Tibial artery (tissue), 4 donors: ENCODE measurements around the gene PUM2.

Experiments used
- DNase-seq, 2 donors: peaks; one replicate each; pipeline ENCODE4 v3.0.0-alpha.2; 2019
- H3K27ac ChIP-seq, 2 donors: fragments of 200-600 bp; sonication (generic) in 1 of 2; 1 replicate in 1 of 2; 2 replicates in 1 of 2; pipeline ENCODE4 v1.5.1; 2018 to 2019; ENCODE audit warnings: mild to moderate bottlenecking in 1 of 2
- H3K27me3 ChIP-seq, 2 donors: fragments of 200-600 bp; sonication (generic) in 1 of 2; one replicate each; pipeline versions ENCODE4 v1.5.1 to v1.6.0; 2016 to 2019
- H3K36me3 ChIP-seq, 3 donors: fragments of 200-600 bp; sonication (generic) in 2 of 3; one replicate each; pipeline ENCODE4 v1.5.1; 2016 to 2019; ENCODE audit warnings: mild to moderate bottlenecking in 2 of 3
- H3K4me1 ChIP-seq, 4 donors: fragments of 200-600 bp; sonication (generic) in 2 of 4; 1 replicate in 3 of 4; 2 replicates in 1 of 4; pipeline ENCODE4 v1.5.1; 2016 to 2019
- H3K4me3 ChIP-seq, 2 donors: fragments of 200-600 bp; sonication (generic) in 1 of 2; 1 replicate in 1 of 2; 2 replicates in 1 of 2; pipeline ENCODE4 v1.5.1; 2018 to 2019; ENCODE audit warnings: mild to moderate bottlenecking in 2 of 2
- H3K9me3 ChIP-seq, 3 donors: fragments of 200-600 bp; sonication (generic) in 1 of 3; one replicate each; pipeline ENCODE4 v1.5.1; 2016 to 2019
- intact Hi-C: fragments of 100-400 bp; cut with DNase I; formaldehyde crosslinking; loops from one replicate; pipeline ENCODE4 v1.15.0; 2023; ENCODE audit warnings: low total_unique reads
- TF ChIP-seq, protein P1 (sequence below), 2 experiments: fragments of 200-600 bp in 1 of 2; fragments of 450-650 bp in 1 of 2; IDR thresholded peaks; one replicate each; pipeline ENCODE4 v1.5.1; 2017 to 2019; ENCODE audit warnings: antibody characterized with exemption in 2 of 2, mild to moderate bottlenecking in 1 of 2, moderate library complexity in 1 of 2

The PUM2 gene

DNA sequence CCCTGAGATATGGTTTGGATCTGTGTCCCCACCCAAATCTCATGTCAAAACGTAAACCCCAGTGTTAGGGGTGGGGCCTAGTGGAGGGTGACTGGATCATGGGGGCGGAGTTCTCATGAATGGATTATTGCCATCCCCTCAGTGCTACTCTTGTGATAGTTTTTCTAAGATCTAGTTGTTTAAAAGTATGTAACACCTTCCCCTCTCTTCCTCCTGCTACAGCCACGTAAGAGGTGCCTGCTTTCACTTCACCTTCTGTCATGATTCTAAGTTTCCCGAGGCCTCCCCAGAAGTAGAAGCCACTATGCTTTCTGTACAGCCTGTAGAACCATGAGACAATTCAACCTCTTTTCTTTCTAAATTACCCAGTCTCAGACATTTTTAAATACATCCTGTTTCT lies 16.9 kb downstream of the PUM2 start:
- intact Hi-C loops = no loop called here
- Histone ChIP-seq H3K27ac (no peak overlapping the region), H3K27me3 (no peaks in the 10 kb centered on the region), H3K4me1 (peaks cover 0 to 69% (median 18%) of the 10 kb centered on the region in 4 donors), H3K4me3 (no peak overlapping the region), H3K9me3 (no peaks in the 10 kb centered on the region), H3K36me3 (no peaks in the 10 kb centered on the region)
- TF ChIP-seq, protein P1, sequence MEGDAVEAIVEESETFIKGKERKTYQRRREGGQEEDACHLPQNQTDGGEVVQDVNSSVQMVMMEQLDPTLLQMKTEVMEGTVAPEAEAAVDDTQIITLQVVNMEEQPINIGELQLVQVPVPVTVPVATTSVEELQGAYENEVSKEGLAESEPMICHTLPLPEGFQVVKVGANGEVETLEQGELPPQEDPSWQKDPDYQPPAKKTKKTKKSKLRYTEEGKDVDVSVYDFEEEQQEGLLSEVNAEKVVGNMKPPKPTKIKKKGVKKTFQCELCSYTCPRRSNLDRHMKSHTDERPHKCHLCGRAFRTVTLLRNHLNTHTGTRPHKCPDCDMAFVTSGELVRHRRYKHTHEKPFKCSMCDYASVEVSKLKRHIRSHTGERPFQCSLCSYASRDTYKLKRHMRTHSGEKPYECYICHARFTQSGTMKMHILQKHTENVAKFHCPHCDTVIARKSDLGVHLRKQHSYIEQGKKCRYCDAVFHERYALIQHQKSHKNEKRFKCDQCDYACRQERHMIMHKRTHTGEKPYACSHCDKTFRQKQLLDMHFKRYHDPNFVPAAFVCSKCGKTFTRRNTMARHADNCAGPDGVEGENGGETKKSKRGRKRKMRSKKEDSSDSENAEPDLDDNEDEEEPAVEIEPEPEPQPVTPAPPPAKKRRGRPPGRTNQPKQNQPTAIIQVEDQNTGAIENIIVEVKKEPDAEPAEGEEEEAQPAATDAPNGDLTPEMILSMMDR (IDR thresholded peaks at IDR 0.05) = no peak
- no peak for DNase-seq

DNA sequence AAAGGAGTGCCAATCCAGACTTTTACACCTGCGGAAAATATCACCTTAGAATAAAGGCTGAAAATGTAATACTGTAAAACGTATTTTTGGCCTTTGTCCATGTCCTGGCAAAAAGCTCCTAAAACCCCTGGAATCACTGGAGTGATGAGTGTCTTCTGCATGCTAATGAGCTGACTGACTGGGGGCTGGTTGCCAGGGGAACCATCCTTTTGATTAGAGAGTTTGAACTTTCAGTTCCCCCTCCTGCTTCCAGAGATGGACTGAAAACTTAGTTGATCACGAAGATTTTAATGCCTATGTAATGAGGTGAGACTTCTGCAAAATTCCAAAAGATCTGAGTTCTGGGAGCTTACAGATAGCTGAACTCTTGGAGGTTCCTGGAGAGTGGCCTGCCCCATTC lies 20.5 kb downstream of the PUM2 start:
- Histone ChIP-seq H3K4me3 (no peak overlapping the region), H3K36me3 (no peaks in the 10 kb centered on the region), H3K4me1 (peaks cover 0 to 63% (median 17%) of the 10 kb centered on the region in 4 donors), H3K27me3 (no peaks in the 10 kb centered on the region), H3K27ac (no peak overlapping the region), H3K9me3 (no peaks in the 10 kb centered on the region)
- TF ChIP-seq, protein P1 (IDR thresholded peaks at IDR 0.05) = no peak
- intact Hi-C loops = no loop called here
- DNase-seq = no peak

DNA sequence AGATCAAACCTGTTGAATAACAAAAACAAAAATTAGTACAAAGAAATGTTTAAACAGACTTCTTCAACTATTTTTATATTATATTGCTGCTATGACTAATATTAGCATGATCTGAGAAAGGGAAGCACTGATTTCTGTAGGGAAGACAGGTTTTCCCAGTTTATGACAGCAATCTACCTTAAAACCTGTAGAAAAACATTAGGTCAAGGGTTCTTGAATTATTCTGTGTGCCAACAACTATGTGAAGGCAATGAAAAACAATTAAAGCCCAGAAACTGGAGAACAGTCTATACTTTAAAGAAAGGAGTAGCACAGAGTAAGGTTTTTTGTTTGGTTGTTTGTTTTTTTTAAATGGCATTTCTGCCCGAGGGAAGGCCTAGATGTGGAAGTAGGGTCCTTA lies 23.3 kb downstream of the PUM2 start:
- no peaks in the 10 kb centered on the region for H3K9me3 ChIP-seq
- intact Hi-C loops = no loop called here
- H3K4me3 ChIP-seq = no peak overlapping the region
- no peaks in the 10 kb centered on the region for H3K27me3 ChIP-seq
- TF ChIP-seq, protein P1 (IDR thresholded peaks at IDR 0.05) = no peak
- H3K36me3 ChIP-seq = peaks cover 3 to 10% (median 8%) of the 10 kb centered on the region in 3 donors
- peak overlapping the region in 1 of 2 donors; percentile 0 for H3K27ac ChIP-seq
- peaks cover 0 to 48% (median 8%) of the 10 kb centered on the region in 4 donors for H3K4me1 ChIP-seq
- no peak for DNase-seq

DNA sequence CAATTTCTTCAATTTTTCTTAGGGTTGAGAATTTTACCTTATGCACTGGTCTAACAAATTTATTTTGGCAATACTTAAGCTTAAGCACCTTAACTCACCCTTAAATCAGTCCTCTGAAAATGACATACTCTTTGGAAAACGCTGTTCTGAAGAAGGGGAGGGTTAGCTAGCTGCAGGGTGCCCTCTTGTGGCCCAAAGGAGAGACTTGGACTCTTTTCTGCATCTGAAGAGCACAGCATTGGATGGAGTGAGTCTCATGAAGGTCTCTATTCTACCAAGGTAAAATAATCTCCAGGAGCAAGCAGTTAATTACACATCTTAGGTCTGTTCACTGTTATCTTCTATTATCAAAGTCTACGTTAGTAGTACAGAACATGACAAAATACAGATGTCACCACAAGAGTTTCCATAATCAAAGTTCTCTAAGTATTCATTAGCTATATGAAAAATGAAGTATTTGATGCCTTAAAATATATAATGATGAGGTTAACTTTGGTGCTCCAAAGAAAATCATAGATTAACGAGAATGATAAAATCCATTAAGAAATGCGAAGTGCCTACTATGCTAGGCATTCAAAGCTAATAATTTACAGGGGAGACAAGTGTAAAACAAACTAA lies 24.4 kb downstream of the PUM2 start:
- Histone ChIP-seq H3K36me3 (peaks cover 4 to 15% (median 8%) of the 10 kb centered on the region in 3 donors), H3K27me3 (no peaks in the 10 kb centered on the region), H3K4me3 (no peak overlapping the region), H3K9me3 (no peaks in the 10 kb centered on the region), H3K4me1 (peaks cover 0 to 41% (median 8%) of the 10 kb centered on the region in 4 donors), H3K27ac (no peak overlapping the region)
- peak in 1 of 2 donors; percentile 39 for DNase-seq
- TF ChIP-seq, protein P1 (IDR thresholded peaks at IDR 0.05) = peak; percentile 37 to 51
- intact Hi-C loops = no loop called here

DNA sequence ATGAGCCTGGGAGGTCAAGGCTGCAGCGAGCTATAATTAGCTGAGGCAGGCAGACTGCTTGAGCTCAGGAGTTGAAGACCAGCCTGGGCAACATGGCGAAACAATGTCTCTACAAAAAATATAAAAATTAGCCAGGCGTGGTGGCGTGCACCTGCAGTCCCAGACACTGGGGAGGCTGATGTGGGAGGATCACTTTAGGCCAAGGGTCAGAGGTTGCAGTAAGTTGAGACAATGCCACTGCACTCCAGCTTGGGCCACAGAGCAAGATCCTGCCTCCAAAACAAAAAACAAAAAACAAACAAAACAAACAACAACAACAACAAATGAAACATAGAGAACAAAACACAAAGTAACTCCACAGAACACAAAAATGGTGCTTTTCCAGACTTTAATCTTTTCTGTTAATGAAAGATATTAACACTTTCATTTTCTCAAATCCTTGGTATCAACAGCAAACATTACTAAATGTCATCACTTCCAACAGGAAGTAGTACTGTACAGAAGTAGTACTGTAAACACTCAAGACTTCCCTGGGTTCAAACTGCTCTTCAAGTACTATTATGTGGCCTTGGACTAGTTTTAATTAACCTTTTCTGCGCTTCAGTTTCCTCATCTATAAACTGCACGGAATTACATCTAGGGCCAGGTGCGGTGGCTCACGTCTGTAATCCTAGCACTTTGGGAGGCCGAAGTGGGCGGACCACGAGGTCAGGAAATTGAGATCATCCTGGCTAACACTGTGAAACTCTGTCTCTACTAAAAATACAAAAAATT lies 27.9 kb downstream of the PUM2 start:
- intact Hi-C loops = no loop called here
- H3K27ac ChIP-seq = no peak overlapping the region
- no peak overlapping the region for H3K4me3 ChIP-seq
- TF ChIP-seq, protein P1 (IDR thresholded peaks at IDR 0.05) = no peak
- peaks cover 0 to 29% (median 7%) of the 10 kb centered on the region in 4 donors for H3K4me1 ChIP-seq
- DNase-seq = no peak
- peaks cover 10 to 32% (median 29%) of the 10 kb centered on the region in 3 donors for H3K36me3 ChIP-seq
- no peaks in the 10 kb centered on the region for H3K27me3 ChIP-seq
- H3K9me3 ChIP-seq = no peaks in the 10 kb centered on the region
